ENCODE results near the gene AMDHD1.

AMDHD1 gene

DNA sequence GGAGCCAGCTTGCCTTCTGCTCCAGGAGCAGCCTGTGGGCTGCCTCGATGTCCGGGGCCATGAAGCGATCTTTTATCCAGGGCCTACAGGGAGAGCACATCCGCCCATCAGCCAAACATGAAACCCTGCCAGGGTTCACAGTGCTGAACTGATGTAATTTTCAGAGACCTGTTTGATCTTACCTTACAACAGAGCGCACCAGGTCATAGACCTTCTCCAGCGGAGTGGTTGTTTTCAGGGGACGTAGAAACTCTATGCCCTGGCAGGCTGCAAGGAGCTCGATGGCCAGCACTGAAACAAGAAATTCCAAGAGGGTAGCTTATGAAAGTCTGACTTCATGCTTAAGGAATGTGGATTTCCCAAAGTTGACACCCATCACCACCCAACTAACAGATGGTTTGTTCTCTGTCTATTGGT, 33.3 kb downstream of the AMDHD1 start:
- TF ChIP-seq, protein P1, sequence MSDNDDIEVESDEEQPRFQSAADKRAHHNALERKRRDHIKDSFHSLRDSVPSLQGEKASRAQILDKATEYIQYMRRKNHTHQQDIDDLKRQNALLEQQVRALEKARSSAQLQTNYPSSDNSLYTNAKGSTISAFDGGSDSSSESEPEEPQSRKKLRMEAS (IDR thresholded peaks at IDR 0.05; ENCODE audit: low read depth, low read length) = no peak
- TF ChIP-seq, protein P2, sequence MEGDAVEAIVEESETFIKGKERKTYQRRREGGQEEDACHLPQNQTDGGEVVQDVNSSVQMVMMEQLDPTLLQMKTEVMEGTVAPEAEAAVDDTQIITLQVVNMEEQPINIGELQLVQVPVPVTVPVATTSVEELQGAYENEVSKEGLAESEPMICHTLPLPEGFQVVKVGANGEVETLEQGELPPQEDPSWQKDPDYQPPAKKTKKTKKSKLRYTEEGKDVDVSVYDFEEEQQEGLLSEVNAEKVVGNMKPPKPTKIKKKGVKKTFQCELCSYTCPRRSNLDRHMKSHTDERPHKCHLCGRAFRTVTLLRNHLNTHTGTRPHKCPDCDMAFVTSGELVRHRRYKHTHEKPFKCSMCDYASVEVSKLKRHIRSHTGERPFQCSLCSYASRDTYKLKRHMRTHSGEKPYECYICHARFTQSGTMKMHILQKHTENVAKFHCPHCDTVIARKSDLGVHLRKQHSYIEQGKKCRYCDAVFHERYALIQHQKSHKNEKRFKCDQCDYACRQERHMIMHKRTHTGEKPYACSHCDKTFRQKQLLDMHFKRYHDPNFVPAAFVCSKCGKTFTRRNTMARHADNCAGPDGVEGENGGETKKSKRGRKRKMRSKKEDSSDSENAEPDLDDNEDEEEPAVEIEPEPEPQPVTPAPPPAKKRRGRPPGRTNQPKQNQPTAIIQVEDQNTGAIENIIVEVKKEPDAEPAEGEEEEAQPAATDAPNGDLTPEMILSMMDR (IDR thresholded peaks at IDR 0.05; ENCODE audit: low read depth, low read length) = no peak
- TF ChIP-seq MYC (IDR thresholded peaks at IDR 0.05; ENCODE audit: low read depth, low read length) = no peak
- no peak for TF ChIP-seq POLR2A (IDR thresholded peaks at IDR 0.05; ENCODE audit: extremely low read depth, insufficient read length)
- no peak overlapping the region for H3K4me3 ChIP-seq (ENCODE audit: low read depth, low read length)
- no peak for DNase-seq (ENCODE audit: low read depth)

DNA sequence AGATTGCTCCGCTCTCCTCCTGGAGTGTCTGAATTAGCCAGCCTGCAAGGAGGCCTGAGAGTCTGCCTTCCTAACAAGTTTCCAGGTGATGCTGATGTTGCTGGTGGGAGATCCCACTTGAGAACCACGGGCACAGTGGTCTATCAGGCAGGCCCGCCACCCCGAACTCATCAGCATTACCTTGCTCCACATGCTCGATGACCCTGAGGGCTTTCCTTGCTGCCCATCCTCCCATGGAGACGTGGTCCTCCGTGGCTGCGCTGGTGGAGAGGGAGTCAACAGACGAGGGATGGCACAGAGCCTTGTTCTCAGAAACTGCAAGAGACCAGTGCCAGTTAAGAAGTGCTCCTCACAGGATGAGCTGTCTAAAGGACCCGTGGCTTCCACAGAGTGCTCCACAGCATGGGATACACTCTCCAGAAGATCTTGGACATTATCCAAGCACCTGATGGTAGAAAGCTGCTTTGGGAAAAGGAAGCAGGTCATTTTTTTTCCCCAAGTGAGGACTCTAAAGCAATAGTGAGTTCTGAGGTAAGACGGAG, 34.7 kb downstream of the AMDHD1 start:
- TF ChIP-seq POLR2A (IDR thresholded peaks at IDR 0.05; ENCODE audit: extremely low read depth, insufficient read length) = no peak
- TF ChIP-seq MYC (IDR thresholded peaks at IDR 0.05; ENCODE audit: low read depth, low read length) = no peak
- TF ChIP-seq, protein P1 (IDR thresholded peaks at IDR 0.05; ENCODE audit: low read depth, low read length) = no peak
- TF ChIP-seq, protein P2 (IDR thresholded peaks at IDR 0.05; ENCODE audit: low read depth, low read length) = no peak
- no peak overlapping the region for H3K4me3 ChIP-seq (ENCODE audit: low read depth, low read length)
- no peak for DNase-seq (ENCODE audit: low read depth)

DNA sequence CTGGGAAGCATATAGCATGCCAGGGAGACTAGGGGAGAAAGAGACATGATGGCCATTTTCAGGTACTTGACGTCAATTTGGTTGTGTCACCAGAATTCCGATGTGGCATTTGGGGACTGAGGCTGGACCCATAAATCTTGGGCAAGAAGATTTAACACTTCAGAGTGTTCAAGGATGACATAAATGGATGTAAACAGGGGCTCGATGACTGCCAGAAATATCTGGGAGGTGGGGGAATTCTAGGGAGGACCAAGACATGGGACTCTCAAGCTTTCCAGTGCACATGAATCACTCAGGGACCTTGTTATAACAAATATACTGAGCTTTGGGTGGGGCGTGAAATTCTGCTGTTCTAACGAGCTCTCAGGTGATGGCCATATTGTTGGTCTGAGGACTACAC, 35.2 kb downstream of the AMDHD1 start:
- DNase-seq (ENCODE audit: low read depth) = no peak
- TF ChIP-seq, protein P2 (IDR thresholded peaks at IDR 0.05; ENCODE audit: low read depth, low read length) = no peak
- H3K4me3 ChIP-seq (ENCODE audit: low read depth, low read length) = no peak overlapping the region

DNA sequence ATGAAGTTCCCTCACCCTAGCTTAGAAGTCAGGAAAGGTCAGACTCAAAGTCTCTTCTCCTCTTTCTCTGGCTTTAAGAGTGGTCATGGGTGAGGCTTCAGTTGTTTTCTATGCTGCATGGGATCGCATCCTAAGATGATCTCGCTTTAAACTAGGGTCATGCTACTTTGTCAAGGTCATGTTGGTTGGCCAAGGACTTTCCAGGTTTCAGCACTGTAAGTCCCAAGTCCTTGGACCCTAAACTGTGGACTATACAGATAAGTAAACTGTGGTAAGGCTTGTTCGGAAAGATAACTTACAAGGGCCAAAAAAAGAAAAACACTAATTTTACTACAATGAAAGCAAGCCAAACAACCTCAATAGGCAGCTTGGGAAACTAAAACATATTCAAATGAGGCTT, 35.6 kb downstream of the AMDHD1 start:
- no peak overlapping the region for H3K4me3 ChIP-seq (ENCODE audit: low read depth, low read length)
- DNase-seq (ENCODE audit: low read depth) = no peak
- TF ChIP-seq MYC (IDR thresholded peaks at IDR 0.05; ENCODE audit: low read depth, low read length) (no peak), POLR2A (IDR thresholded peaks at IDR 0.05; ENCODE audit: extremely low read depth, insufficient read length) (no peak)
- TF ChIP-seq, protein P1 (IDR thresholded peaks at IDR 0.05; ENCODE audit: low read depth, low read length) = no peak
- TF ChIP-seq, protein P2 (IDR thresholded peaks at IDR 0.05; ENCODE audit: low read depth, low read length) = no peak

DNA sequence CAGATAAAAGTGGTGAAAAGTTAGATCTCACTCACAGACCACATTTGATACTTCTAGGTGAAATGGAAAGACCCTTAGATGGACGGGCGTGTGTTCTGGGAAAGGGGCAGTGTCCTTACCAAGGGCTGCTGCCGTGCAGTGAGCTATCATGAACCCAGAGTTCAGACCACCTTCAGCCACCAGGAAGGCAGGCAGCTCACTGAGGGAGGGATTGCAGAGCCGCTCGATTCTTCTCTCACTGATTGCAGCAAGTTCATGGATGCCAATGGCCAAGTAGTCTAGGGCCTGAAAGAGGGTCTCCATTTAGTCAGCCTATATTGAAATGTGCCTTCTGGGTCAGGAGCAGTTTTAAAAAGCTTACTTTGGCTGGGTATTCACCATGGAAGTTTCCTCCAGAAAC, 37.3 kb downstream of the AMDHD1 start:
- TF ChIP-seq, protein P2 (IDR thresholded peaks at IDR 0.05; ENCODE audit: low read depth, low read length) = no peak
- no peak for DNase-seq (ENCODE audit: low read depth)
- no peak overlapping the region for H3K4me3 ChIP-seq (ENCODE audit: low read depth, low read length)

DNA sequence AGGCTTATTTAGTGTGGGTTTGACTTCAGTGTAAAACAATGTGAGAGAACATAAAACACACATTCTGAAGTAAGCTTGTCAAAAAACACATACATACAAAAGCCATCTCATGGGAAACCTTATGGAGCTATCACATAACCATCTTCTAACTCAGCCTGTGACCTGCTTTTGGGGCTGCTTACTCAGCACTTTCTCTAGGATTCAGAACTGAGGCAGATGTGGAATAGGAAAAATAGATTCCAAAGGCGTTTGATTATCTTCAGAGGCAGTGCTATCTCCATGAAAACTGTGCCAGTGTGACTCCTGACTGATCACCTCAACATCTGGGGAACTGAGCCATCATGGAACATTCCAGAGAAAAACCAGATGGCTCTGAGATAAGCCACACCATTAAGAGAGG, 39.5 kb downstream of the AMDHD1 start:
- TF ChIP-seq MYC (IDR thresholded peaks at IDR 0.05; ENCODE audit: low read depth, low read length) (no peak), POLR2A (IDR thresholded peaks at IDR 0.05; ENCODE audit: extremely low read depth, insufficient read length) (no peak)
- TF ChIP-seq, protein P1 (IDR thresholded peaks at IDR 0.05; ENCODE audit: low read depth, low read length) = no peak
- TF ChIP-seq, protein P2 (IDR thresholded peaks at IDR 0.05; ENCODE audit: low read depth, low read length) = no peak
- no peak for DNase-seq (ENCODE audit: low read depth)
- no peak overlapping the region for H3K4me3 ChIP-seq (ENCODE audit: low read depth, low read length)

All from NB4 (cell line).